GM21576 (cell line): ENCODE results near the gene TSC22D1.
"Not testable (repeated sequence)": the region's sequence is repeated elsewhere in the genome, so short reads cannot be mapped to it uniquely, and the experiment has no call there.

ENCODE experiments used
- ATAC-seq: cut with Tn5 transposase; IDR thresholded peaks from one replicate; pipeline ENCODE4 v1.9.1; 2021; ENCODE audit warnings: mild to moderate bottlenecking, moderate library complexity; ENCODE audit not compliant: unreplicated experiment

Gene TSC22D1

GRCh38 chr13:44573790-44574465, 2.2 kb downstream of the TSC22D1 start:
- ATAC-seq, result no peak

GRCh38 chr13:44573071-44573470, 3.1 kb downstream of the TSC22D1 start:
- no peak for ATAC-seq

GRCh38 chr13:44566601-44567000, 9.5 kb downstream of the TSC22D1 start:
- no peak for ATAC-seq

GRCh38 chr13:44565881-44566280, 10.2 kb downstream of the TSC22D1 start:
- no peak for ATAC-seq

GRCh38 chr13:44564936-44565335, 11.2 kb downstream of the TSC22D1 start:
- ATAC-seq, result no peak

GRCh38 chr13:44562853-44563252, 13.3 kb downstream of the TSC22D1 start:
- not testable (repeated sequence) for ATAC-seq

GRCh38 chr13:44561351-44561750, 14.8 kb downstream of the TSC22D1 start:
- ATAC-seq, result no peak

- ATAC-seq, result no peak
Observed at GRCh38 chr13:44557986-44558385, 18.1 kb downstream of the TSC22D1 start.

GRCh38 chr13:44555207-44555606, 20.9 kb downstream of the TSC22D1 start:
- ATAC-seq, result no peak

GRCh38 chr13:44549476-44549875, 26.7 kb downstream of the TSC22D1 start:
- no peak for ATAC-seq

GRCh38 chr13:44546164-44546563, 30.0 kb downstream of the TSC22D1 start:
- no peak for ATAC-seq

- ATAC-seq, result no peak
Observed at GRCh38 chr13:44543369-44543768, 32.8 kb downstream of the TSC22D1 start.

GRCh38 chr13:44542361-44542760, 33.8 kb downstream of the TSC22D1 start:
- ATAC-seq, result no peak

- no peak for ATAC-seq
Observed at GRCh38 chr13:44541601-44542000, 34.5 kb downstream of the TSC22D1 start.

GRCh38 chr13:44540761-44541434, 35.2 kb downstream of the TSC22D1 start:
- no peak for ATAC-seq

GRCh38 chr13:44537248-44537647, 38.9 kb downstream of the TSC22D1 start:
- ATAC-seq, result no peak

GRCh38 chr13:44523146-44524015, 52.7 kb downstream of the TSC22D1 start:
- peak; percentile 54 for ATAC-seq

GRCh38 chr13:44519642-44520041, 56.5 kb downstream of the TSC22D1 start:
- no peak for ATAC-seq

GRCh38 chr13:44516771-44517170, 59.4 kb downstream of the TSC22D1 start:
- no peak for ATAC-seq

GRCh38 chr13:44514278-44514677, 61.9 kb downstream of the TSC22D1 start:
- no peak for ATAC-seq

GRCh38 chr13:44509853-44510252, 66.3 kb downstream of the TSC22D1 start:
- not testable (repeated sequence) for ATAC-seq
